Neuron (in vitro differentiated cells): ENCODE measurements around the gene ARSG.

ENCODE experiments used
- H2AFZ ChIP-seq: one replicate; pipeline ENCODE4 v1.6.1; 2013; ENCODE audit warnings: low read depth, mild to moderate bottlenecking, inconsistent platforms, low read length, moderate library complexity
- H3K27me3 ChIP-seq: one replicate; pipeline ENCODE4 v1.6.1; 2013; ENCODE audit warnings: low read length; ENCODE audit not compliant: insufficient read depth
- H3K36me3 ChIP-seq: one replicate; pipeline ENCODE4 v1.6.1; 2013; ENCODE audit warnings: low read length; ENCODE audit not compliant: insufficient read depth
- H3K4me1 ChIP-seq: one replicate; pipeline ENCODE4 v1.6.1; 2013; ENCODE audit warnings: low read length; ENCODE audit not compliant: insufficient read depth
- H3K4me3 ChIP-seq: 2 replicates; pipeline ENCODE4 v1.5.1; 2013; ENCODE audit warnings: mild to moderate bottlenecking, low read length, moderate library complexity
- H3K9me3 ChIP-seq: one replicate; pipeline ENCODE4 v1.6.1; 2013; ENCODE audit warnings: low read length

ARSG gene

GRCh38 chr17:68446626-68447041 is 155.3 kb downstream of the ARSG start:
- no peaks in the 10 kb centered on the region for H3K4me1 ChIP-seq
- H3K4me3 ChIP-seq: no peak overlapping the region
- H3K27me3 ChIP-seq: no peaks in the 10 kb centered on the region
- no peak overlapping the region for H2AFZ ChIP-seq
- peaks cover 20% of the 10 kb centered on the region for H3K36me3 ChIP-seq
- H3K9me3 ChIP-seq: no peaks in the 10 kb centered on the region

GRCh38 chr17:68449021-68449739 is 157.9 kb downstream of the ARSG start:
- H3K9me3 ChIP-seq: no peaks in the 10 kb centered on the region
- no peak overlapping the region for H3K4me3 ChIP-seq
- H3K27me3 ChIP-seq: no peaks in the 10 kb centered on the region
- H2AFZ ChIP-seq: no peak overlapping the region
- peaks cover 14% of the 10 kb centered on the region for H3K36me3 ChIP-seq
- no peaks in the 10 kb centered on the region for H3K4me1 ChIP-seq

- H3K4me3 ChIP-seq: no peak overlapping the region
- no peaks in the 10 kb centered on the region for H3K9me3 ChIP-seq
- H2AFZ ChIP-seq: no peak overlapping the region
- H3K4me1 ChIP-seq: peaks cover under 1% of the 10 kb centered on the region
- peaks cover 12% of the 10 kb centered on the region for H3K36me3 ChIP-seq
- no peaks in the 10 kb centered on the region for H3K27me3 ChIP-seq
These were observed 159.1 kb downstream of the ARSG start for GRCh38 chr17:68450391-68450790.

GRCh38 chr17:68450801-68451200 is 159.5 kb downstream of the ARSG start:
- no peak overlapping the region for H2AFZ ChIP-seq
- peaks cover 5% of the 10 kb centered on the region for H3K4me1 ChIP-seq
- no peaks in the 10 kb centered on the region for H3K27me3 ChIP-seq
- peaks cover 12% of the 10 kb centered on the region for H3K36me3 ChIP-seq
- no peaks in the 10 kb centered on the region for H3K9me3 ChIP-seq
- H3K4me3 ChIP-seq: no peak overlapping the region

- Histone ChIP-seq H3K9me3 (no peaks in the 10 kb centered on the region), H2AFZ (no peak overlapping the region), H3K4me1 (peaks cover 10% of the 10 kb centered on the region), H3K27me3 (no peaks in the 10 kb centered on the region), H3K4me3 (no peak overlapping the region), H3K36me3 (peaks cover 12% of the 10 kb centered on the region)
These were observed 160.5 kb downstream of the ARSG start for GRCh38 chr17:68451670-68452354.

DNA sequence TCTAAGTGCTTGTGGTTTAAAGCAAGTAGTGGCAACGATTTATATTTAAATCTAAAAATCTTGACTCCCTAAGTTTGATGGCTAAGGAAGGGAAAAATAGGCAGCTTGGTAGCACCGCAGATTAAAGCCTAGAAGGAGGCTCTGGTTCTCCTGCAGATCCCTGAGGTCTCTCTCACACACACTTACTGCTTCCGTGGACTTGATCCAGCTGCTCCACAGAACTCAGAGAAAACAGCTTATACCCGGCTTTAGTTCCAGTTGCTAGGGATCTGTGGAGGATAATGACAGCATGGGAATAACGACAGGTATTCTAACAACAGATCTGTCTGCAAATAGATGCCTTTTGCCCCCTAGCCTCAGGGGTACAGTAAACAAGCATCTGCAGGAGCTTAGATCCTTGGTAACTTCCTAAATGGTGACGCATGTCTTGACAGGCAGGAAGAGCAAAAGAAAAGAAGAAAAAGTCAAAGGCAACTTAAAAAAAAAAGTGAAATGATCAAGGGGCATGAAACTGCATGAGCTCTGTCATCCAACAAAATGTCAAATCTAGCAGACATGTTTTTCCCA is 161.5 kb downstream of the ARSG start:
- Histone ChIP-seq H3K27me3 (no peaks in the 10 kb centered on the region), H2AFZ (no peak overlapping the region), H3K4me1 (peaks cover 10% of the 10 kb centered on the region), H3K36me3 (peaks cover 12% of the 10 kb centered on the region), H3K4me3 (no peak overlapping the region), H3K9me3 (no peaks in the 10 kb centered on the region)

DNA sequence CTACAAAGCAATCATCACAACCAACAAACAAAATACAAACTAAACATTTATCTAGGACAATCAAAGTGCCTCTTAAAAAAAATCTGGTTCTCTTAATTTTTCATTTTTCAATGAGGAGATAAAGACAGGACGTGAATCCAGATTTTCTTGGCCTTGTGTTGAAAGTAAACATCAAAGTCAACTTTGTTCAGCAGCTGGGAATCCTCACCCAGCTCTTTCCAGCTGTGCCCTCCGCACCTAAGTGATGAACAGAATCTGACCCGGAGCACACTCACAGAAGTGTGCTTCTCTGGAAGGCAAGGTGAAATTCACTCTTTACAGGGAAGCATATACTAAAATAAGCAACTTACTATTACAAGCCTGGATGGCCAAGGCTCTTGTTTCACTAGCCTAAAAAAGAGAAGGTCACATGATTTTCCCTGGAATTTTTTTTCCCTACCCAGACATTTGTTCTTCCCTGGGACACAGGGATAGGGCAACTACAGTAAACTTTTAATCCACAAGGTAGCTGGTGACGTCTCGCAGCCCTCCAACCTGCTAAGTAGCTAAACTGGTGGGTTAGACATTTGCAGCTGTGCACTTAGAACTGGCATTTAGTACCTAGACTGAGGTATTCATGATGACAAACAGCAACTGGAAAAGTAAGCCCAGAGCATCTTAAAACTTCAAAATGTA is 162.8 kb downstream of the ARSG start:
- H3K27me3 ChIP-seq: no peaks in the 10 kb centered on the region
- H3K9me3 ChIP-seq: no peaks in the 10 kb centered on the region
- H3K4me3 ChIP-seq: no peak overlapping the region
- H3K4me1 ChIP-seq: peaks cover 16% of the 10 kb centered on the region
- peaks cover 5% of the 10 kb centered on the region for H3K36me3 ChIP-seq
- no peak overlapping the region for H2AFZ ChIP-seq

GRCh38 chr17:68455901-68456338 is 164.6 kb downstream of the ARSG start:
- Histone ChIP-seq H3K9me3 (no peaks in the 10 kb centered on the region), H3K36me3 (no peaks in the 10 kb centered on the region), H3K4me3 (peak overlapping the region; percentile 84), H3K4me1 (peaks cover 21% of the 10 kb centered on the region), H3K27me3 (no peaks in the 10 kb centered on the region), H2AFZ (peak overlapping the region; percentile 71)

GRCh38 chr17:68456339-68457167 is 165.3 kb downstream of the ARSG start:
- Histone ChIP-seq H3K4me3 (peak overlapping the region; percentile 84), H3K4me1 (peaks cover 27% of the 10 kb centered on the region), H3K36me3 (no peaks in the 10 kb centered on the region), H2AFZ (peak overlapping the region; percentile 71), H3K9me3 (no peaks in the 10 kb centered on the region), H3K27me3 (no peaks in the 10 kb centered on the region)

DNA sequence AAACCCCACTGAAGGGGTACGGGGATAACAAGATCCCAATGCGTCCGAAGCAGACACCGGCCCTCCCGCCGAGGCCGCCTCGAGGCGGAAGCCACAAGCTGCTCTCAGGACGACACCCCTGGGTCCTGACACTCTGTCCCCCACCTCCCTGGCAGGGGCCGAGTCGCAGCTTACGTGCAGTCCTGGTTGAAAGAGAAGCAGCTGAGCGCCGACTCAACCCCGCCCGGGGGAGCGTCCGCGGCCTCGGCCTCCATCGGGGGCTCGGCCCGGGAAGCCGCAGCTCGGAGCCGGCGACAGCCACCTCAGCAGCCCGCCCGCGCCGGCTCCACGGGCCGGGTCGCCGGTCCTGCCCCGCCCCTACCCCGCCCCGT is 165.9 kb downstream of the ARSG start, which contains the start of gene WIPI1:
Gene WIPI1 (minus strand): TSS at position 329 of the 371 bp plus-strand sequence. CDS start 75 bp downstream, at position 254.
- H3K36me3 ChIP-seq: no peaks in the 10 kb centered on the region
- H3K9me3 ChIP-seq: no peaks in the 10 kb centered on the region
- H3K4me1 ChIP-seq: peaks cover 33% of the 10 kb centered on the region
- peak within 1 kb of the TSS; percentile 71 for H2AFZ ChIP-seq
- no peaks in the 10 kb centered on the region for H3K27me3 ChIP-seq
- peak within 1 kb of the TSS; percentile 84 for H3K4me3 ChIP-seq

GRCh38 chr17:68457539-68458259 is 166.4 kb downstream of the ARSG start:
- no peaks in the 10 kb centered on the region for H3K36me3 ChIP-seq
- peaks cover 35% of the 10 kb centered on the region for H3K4me1 ChIP-seq
- no peaks in the 10 kb centered on the region for H3K27me3 ChIP-seq
- no peaks in the 10 kb centered on the region for H3K9me3 ChIP-seq
- H2AFZ ChIP-seq: peak overlapping the region; percentile 37
- peak overlapping the region; percentile 53 for H3K4me3 ChIP-seq
